Activated T-helper 1 cell treated with Interleukin-2 at 50 U/mL for 16 hours (primary cell): ENCODE measurements around the gene MAP7.
"Not testable (repeated sequence)": the region's sequence is repeated elsewhere in the genome, so short reads cannot be mapped to it uniquely, and the experiment has no call there.

ENCODE experiments used
- DNase-seq: peaks from one replicate; pipeline ENCODE4 v3.0.0-alpha.2; 2020; ENCODE audit warnings: low read depth

The MAP7 gene

DNA sequence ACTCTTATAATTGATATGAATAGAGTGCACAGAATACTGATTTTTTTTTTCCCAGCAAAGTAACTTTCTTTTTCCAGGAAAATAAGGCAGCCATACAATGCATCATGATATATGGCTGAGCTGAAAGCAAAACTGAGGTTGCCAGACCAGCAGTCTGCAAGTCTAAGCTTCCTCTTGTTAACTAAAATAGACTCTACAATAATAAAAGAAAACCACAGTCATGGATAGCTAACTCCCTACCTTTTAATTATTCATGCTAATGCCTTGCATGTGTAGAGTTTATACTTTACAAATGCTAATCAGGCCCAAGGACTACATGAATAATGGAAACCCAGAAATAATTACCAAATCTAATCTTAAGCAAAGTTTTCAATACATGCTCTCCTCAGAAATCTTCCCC lies 47.4 kb downstream of the MAP7 start:
- no peak for DNase-seq

DNA sequence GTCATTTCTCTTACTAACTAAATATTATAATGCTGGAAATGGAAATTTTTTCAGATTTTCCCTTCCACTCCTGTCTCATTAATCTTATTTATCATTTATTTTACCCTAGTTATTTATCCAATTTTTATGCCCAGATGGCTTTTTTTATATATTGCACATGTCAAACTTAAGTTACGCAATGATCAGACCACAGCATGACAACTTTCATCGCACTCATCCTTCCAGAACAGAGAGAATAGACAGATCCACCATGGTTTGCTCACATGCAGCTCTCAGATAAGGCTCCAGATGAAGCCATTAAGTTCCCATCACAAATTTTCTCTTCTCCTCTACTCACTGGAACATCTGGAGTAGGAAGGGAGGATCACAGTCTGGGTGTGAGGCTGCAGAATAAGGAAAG lies 48.7 kb downstream of the MAP7 start:
- no peak for DNase-seq

DNA sequence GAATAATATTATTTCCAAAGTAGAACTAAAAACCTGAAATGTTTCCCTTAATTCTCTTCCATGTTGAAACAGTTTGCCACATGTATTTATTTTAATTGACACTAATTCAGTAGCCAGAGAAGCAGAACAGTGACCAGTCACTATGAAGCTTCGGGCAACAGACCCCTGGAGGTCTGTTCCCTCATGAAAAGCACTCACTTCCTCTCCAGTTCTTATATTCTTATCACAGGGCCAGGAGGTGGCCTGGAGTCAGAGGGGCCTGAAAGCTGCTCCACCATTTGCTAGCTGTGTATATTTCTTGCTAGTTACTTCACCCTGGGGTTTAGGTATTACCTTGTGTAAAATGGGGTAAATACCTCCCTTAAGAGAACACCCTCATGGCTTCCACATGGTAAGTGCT lies 49.1 kb downstream of the MAP7 start:
- DNase-seq: no peak

DNA sequence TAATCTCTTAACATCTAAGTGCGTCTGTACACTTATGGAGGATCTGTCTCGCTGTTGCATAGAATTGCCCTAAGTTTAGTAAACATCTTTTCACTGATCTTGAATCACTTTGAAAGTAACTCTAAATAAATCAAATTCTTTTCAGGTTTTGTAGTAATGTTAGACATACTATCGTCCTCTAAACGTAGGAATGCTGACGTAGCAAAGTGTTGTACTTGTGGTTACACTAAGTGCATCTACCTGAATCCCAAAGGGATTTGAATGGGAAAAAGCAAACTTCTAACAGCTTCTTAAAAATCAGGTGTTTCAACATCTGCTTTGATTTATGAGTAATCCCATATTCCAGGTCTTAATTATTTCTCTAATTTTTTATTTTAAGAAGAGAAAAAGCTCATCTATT lies 49.8 kb downstream of the MAP7 start:
- DNase-seq: no peak

DNA sequence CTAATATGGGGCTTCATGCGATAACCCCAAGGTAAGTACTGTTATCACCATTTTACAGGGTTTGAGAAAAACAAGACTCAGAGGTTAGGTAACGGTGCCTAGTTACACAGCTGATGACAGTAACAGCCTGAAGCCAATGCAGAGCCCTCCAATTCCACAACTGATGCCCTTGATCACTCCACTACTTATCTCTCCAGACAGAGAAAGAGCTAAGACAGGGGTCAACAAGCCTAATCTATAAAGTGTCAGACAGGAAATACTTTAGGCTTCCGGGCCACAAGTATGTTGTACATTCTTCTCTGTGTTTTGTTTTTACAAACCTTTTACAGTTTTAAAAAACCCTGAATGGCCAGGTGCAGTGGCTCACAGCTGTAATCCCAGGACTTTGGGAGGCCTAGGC lies 50.9 kb downstream of the MAP7 start:
- DNase-seq: no peak

DNA sequence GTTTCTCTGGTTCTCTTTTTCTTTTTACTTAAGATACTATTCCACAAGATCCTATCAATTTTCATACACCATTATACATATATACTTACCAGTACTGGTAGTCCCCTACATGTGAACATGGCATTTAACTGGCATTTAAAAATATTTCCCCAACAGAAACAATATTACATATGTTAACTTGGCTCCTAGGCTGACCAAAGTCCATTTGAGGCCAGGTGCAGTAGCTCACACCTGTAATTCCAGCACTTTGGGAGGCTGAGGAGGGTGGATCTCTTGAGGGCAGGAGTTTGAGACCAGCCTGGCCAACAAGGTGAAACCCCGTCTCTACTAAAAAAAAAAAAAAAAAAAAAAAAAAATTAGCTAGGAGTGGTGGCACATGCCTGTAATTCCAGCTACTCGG lies 53.8 kb downstream of the MAP7 start:
- not testable (repeated sequence) for DNase-seq

DNA sequence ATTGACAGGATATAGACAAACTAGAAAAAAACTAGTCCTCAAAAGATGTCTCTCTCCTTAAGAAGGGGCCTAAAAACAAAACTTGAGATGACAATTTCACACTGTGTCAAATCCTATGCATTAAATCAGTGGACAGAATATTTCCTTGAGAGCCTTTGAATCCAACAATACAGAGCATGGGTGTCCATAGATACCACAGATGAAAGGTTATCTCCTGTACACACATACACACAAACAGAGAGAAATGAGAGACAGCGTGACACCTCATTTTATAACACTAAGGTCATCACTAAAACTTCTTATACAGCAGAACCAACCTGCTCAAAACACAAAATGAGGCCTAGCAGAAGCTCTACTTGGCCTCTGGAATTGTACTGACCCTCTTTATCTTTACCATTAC lies 55.5 kb downstream of the MAP7 start:
- DNase-seq: no peak

DNA sequence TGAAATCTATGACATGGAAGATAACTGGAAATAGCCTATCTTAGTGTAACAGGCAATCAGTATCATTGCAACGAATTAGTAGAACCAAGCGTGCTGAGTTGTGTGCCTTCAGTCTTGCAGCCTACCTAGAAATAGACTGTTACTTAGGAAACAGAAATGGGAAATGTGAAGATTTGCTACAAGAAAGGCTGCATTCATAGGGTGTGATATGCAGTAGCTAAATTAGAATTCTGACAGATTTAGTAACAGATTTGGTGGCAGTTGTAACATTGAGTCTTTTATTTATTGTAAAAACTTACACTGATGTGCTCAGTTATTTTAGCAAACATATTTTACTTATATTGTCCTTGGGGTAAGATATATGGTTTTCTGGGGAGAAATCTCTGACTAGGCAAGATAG lies 56.2 kb downstream of the MAP7 start:
- no peak for DNase-seq

DNA sequence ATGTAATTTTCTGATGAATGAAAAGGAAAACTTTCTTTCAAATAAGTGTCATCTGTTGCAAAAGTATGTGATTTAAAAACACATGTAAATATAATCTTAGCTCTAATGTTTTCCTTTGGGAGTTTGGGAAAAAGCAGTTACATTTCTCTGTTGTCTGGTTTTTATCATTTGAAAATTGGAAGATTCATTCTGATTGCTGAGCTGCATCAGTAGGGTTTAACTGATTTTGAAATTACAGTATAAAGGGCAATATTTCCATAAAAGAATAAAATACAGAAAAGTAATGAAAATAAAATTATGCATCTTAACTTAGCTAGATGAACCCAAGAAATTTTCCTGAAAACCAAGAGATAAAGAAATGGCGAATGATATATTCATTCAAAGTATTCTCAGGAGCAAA lies 57.8 kb downstream of the MAP7 start:
- no peak for DNase-seq

DNA sequence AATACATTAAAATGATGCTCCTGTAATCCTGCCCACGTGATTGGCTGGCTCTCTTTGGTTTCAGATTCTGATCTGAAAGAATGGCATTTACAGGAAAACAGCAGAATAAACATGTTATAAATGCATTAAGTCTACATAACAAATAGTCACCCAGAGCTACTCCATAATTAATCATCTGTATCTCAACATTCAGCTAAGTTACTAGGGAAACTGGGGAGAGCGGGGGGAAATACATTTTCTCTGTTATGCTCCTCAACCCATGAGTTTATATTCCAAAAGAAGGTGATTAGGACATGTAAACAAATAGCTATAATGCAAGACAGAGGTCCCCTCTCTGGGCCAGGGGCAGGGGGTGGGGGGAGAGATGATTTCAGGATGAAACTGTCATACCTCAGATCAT lies 58.5 kb downstream of the MAP7 start:
- no peak for DNase-seq

DNA sequence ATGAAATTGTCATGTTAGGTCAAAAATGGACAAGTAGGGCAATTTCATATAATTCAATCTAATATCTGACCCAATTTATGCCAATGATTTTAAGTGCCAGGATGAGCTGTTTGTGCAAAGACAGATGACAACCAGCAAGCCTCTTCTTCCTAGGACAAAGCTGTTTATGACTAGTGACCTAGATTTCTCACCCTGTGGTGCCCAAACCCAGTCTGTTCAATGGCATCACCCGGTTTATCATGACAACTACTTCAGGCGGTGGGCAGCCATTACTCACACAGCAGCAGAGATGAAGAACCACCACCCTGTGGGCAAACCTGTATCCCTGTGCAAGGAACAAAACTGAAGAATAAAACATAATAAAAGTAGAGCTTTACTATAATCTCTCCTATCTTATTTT lies 59.0 kb downstream of the MAP7 start:
- DNase-seq: no peak

DNA sequence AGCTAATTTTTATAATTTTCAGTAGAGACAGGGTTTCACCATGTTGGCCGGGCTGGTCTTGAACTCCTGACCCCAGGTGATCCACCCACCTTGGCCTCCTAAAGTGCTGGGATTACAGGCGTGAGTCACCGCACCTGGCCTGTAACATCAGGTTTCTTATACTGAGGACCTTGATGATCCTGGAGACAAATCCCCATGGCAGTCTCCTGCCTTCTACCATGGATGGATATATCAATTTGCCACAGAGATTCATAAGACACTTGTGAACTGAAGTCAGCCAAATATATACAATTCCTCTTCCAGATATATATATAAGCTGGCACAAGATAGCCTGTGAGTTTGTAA lies 60.6 kb downstream of the MAP7 start:
- DNase-seq: not testable (repeated sequence)

DNA sequence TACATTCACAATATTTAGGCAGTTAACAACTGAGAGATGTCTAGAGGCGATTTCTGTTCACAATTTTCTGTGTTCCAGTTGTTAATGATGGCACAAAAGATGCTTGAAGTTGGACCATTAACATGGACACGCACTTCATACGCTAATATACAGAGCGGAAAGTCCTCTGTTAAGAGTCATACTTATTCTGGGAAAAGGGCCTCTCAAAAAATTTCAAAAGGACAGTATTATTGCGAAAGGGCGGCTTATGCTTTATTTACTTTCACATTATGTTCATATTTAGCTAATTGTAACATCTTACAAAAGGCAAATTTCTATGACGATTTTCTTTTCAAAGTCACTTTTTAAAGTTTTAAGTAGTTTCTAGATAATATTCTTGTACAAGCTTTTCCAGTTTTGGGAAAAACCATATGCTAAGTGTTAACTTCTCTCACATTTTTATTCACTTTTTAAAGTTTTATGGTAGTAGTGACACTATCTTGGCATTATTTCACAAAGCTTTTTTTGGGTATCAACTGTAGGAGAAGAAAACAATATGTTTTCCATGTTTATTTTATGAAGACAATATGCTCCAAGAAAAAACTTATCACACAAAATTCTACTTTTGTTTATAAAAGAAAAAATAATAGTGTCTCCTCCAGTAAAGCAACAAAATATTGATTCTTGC lies 62.3 kb downstream of the MAP7 start:
- no peak for DNase-seq

DNA sequence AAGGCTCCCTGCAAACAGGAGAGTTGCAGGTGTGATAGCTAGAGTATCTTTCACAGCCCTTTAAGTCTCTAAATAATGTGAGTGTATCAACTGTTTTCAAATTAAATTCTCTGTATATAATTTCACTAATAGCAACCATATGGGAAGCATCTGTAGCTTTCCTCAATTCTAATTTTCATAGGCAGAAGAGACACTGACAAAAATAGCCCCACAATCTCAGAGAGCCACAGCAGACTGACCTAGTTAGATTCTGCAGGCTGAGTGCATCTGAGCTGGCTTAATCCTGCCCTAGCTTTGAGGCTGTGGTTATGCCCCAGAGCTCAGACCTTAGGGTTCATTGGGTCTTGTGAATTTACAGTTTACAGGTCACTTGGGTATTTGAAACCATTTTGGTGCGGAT lies 63.9 kb downstream of the MAP7 start:
- DNase-seq: no peak

DNA sequence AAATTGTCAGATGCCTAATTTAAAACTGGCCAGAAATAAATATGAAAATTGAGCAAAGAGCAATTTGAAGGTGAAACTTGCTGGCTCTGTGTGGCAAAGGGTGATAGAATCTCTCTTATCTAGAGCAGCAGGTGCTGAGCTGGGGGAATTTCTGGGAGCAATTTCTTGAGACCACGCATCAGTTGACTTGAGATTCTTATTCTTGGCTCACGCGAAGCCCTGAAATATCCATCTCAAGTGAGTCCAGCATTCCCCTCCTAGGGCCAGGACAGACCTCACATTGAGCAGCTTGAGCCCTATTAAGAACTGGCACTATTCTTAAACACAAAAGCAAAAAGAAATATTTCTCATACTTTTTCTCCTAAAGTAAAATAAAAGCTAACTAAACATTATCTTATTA lies 66.3 kb downstream of the MAP7 start:
- no peak for DNase-seq

DNA sequence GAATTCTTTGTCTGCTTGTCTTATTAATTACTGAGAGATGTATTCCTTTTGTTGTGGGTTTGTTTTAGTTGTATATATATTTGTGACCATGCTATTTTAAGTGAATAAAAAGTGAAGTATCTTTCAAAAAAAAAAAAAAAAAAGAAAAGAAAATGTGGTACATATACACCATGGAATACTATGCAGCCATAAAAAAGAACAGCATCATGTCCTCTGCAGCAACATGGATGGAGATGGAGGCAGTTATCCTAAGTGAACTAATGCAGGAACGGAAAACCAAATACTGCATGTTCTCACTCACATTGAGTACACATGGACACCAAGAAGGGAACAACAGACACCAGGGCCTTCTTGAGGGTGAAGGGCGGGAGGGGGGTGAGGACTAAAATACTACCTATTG lies 67.2 kb downstream of the MAP7 start:
- DNase-seq: not testable (repeated sequence)

DNA sequence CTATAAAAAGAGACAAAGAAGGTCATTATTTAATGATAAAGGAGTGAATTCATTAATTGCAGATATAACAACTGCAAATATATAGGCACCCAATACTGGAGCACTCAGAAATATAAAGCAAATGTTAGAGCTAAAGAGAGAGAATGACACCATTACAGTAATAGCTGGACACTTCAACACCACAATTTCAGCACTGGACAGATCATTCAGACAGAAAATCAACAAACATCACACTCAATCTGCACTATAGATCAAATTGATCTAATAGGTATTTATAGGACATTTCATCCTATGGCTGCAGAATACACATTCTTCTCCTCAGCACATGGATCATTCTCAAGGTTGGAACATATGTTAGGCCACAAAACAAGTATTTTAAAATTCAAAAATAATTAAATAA lies 72.7 kb downstream of the MAP7 start:
- no peak for DNase-seq

DNA sequence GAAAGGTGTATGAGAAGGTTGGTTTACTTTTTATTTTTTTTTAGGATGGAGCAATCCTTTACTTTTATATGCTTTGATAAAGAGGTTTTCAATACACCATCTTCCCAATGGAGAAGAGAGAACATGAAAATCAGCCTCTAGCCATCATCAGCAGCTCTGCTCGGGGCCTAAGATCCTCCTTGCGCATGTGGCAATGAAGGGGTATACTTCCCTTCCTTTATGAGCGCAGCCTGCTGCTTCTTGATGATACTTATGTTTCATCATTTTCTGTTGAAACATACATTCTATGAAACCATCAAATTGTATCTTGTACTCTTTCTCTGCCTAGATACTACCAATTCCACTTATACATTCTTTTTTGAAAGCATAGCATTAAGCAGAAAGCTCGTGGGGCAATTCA lies 74.5 kb downstream of the MAP7 start:
- no peak for DNase-seq

DNA sequence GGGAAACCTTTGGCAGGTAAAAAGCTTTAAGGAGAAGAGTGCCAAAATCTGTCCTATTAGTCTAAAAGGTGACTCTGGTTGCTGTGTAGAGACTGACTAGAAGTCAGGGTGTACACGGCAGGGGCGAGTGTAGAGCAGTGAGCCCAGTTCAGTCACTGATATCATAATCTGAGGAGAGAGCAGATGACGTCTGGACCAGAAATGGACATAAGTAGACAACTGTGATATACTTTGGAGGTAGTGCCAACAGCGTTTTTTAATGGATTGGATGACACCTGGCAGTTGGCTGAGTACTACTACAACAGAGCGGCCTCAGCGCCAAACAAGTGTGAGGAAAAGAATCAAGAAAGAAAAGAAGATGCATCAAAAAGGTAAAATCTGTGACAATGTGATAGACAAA lies 76.0 kb downstream of the MAP7 start:
- DNase-seq: no peak

DNA sequence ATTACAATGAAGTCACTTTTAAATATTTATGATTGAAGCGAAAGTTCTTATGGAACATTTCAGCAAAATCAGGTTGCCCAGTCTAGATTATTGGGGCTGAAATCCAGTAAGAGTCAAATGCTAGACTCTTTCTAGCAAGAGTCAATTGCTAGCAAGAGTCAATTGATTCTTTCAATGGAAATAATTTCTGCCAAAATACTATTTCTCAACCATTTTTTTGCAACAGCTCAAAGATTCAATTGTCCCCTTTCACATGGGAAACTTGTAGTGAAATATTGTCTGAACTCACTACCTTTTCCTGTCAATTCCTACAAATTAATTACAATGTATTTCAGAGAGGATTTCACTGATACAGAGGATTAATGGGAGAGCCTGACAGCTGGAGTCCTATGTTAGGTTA lies 78.3 kb downstream of the MAP7 start:
- DNase-seq: no peak

DNA sequence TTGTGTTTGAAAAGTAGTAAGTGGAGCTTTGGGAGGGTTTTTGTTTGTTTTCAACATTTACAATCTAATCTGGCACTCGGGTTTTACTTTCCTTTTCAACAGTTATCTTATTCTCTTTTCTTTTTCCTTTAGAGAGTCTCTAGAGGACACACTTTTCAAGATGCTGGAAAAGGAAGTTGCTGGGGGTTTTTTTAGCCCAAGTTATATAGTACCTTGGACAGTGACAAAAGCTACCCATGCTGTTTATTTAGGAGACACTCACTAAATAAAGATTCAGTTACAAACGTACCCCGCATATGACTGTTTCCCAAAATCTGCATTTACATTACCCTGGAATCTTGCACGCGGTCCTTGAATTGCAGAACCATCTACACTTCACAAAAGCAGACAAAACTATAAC lies 78.8 kb downstream of the MAP7 start:
- DNase-seq: no peak

DNA sequence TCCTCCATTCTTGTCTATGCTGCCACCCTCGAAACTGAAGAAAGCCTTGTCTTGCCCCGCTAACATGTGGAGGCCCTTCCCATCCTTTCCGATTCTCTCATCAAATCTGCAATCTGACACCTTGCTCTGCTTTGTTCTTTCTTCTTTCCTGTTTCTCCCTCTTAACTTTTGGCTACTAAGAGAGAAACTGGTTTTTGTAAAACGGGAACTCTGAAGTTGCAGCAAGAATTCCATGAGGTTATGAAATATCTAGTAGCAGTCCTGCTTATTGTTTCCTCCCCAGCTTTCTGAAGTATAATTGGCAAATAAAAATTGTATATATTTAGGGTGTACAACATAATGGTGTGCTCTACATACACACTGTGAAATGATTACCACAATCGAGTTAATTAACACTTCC lies 80.2 kb downstream of the MAP7 start:
- DNase-seq: no peak

DNA sequence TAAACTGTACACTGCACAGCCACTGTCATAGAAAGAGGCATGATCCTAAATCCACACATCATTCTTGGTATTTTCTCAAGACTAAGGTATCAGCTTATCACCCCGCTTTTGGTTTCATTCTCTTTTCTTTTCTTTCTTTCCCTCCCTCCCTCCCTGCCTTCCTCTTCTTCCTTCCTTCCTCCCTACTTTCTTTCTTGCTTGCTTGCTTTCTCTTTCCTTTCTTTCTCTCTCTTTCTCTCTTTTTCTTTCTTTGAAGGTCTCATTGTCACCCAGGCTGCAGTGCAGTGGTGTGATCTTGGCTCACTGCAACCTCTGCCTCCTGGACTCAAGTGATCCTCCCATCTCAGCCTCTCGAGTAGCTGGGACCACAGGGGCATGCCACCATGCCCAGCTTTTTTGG lies 81.1 kb downstream of the MAP7 start:
- DNase-seq: no peak

DNA sequence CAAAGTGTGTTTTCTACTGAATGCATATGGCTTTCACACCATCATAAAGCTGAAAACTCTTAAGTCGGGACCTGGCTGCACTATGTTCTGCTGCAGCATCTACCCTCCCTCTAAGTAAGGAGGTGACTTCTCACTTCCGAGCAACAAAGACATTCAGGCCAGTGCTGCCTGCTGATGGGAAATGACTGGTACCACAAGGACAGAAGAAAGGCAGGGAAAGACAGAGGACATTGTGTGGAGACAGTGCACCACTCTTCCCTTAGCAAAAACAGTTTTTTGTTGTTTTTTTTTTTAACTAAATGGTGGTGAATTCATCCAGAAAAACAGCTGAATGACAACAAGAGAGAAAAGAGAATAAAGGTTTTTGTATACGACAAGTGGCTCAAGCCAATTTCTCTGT lies 81.5 kb downstream of the MAP7 start:
- DNase-seq: no peak

DNA sequence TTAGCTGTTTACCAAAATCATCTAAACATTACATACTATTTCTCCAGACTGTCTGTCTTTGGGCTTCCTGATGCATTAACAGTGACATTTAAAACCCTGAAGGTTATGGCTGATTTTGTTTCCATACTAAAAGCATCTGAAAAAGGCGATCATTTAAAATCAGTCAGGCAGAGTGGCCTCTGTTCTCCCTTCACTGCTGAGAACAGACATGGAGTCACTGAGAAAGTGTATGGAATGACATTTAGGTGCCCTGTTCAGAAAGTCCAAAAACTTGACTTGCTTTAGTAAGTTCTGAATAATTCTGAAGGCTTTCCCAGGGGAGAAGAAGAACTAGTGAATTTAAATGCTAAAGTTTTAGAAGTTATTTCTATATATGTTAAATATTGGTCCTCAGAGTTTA lies 83.0 kb downstream of the MAP7 start:
- no peak for DNase-seq
